Suprapubic skin (tissue), 4 donors: Measurements from ENCODE around the gene HSD17B7.

Source experiments
- POLR2A ChIP-seq, 2 donors: fragments of 450-650 bp; IDR thresholded peaks; one replicate each; pipeline ENCODE4 v1.6.1; 2017; ENCODE audit warnings: antibody characterized with exemption in 2 of 2, mild to moderate bottlenecking in 2 of 2, moderate library complexity in 2 of 2
- POLR2AphosphoS5 ChIP-seq, 3 donors: sonication (generic); formaldehyde crosslinking; IDR thresholded peaks; one replicate each; pipeline ENCODE4 v1.6.1; 2017; ENCODE audit warnings: antibody characterized with exemption in 3 of 3
- TF ChIP-seq, protein P1 (sequence below), 2 donors: fragments of 200-600 bp in 1 of 2; fragments of 450-650 bp in 1 of 2; sonication (generic) in 1 of 2; IDR thresholded peaks; one replicate each; pipeline ENCODE4 v1.5.1; 2016 to 2019; ENCODE audit warnings: antibody characterized with exemption in 2 of 2, mild to moderate bottlenecking in 1 of 2, moderate library complexity in 1 of 2

DNA sequence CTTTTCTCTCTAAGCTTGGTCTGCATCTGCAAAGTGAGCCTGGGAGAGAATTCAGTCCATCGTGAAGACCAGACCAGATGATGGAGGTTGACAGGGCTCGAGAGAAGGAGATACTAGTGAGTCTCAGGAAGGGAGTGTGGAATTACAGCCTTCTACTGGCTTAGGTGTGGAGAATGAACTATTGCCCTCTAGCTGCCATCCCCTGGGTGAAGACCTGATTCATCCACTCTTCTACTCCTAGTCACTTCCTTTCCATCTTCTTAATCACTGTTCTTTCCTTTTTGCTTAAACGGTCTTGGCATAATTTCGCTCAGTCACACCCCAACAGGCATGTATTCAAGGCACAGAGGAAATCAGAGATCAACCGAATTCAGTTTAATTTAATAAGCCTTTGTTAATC lies 34.0 kb upstream of the HSD17B7 start:
- TF ChIP-seq, protein P1, sequence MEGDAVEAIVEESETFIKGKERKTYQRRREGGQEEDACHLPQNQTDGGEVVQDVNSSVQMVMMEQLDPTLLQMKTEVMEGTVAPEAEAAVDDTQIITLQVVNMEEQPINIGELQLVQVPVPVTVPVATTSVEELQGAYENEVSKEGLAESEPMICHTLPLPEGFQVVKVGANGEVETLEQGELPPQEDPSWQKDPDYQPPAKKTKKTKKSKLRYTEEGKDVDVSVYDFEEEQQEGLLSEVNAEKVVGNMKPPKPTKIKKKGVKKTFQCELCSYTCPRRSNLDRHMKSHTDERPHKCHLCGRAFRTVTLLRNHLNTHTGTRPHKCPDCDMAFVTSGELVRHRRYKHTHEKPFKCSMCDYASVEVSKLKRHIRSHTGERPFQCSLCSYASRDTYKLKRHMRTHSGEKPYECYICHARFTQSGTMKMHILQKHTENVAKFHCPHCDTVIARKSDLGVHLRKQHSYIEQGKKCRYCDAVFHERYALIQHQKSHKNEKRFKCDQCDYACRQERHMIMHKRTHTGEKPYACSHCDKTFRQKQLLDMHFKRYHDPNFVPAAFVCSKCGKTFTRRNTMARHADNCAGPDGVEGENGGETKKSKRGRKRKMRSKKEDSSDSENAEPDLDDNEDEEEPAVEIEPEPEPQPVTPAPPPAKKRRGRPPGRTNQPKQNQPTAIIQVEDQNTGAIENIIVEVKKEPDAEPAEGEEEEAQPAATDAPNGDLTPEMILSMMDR (IDR thresholded peaks at IDR 0.05) = no peak
- TF ChIP-seq POLR2A (IDR thresholded peaks at IDR 0.05) = no peak
- TF ChIP-seq POLR2AphosphoS5 (IDR thresholded peaks at IDR 0.05) = no peak
